Upper lobe of right lung (tissue), 1 donor: ENCODE results near the gene TPRA1. TPM values are rescaled to one million over a fixed set of nuclear protein-coding genes. Genes with fewer than 3 reads are reported as not detected.
"Not testable (repeated sequence)": the region's sequence is repeated elsewhere in the genome, so short reads cannot be mapped to it uniquely, and the experiment has no call there.

Experiments used
- ATAC-seq: fragments of 200-7000 bp; cut with Tn5 transposase; one replicate; pipeline ENCODE4 v1.9.1; 2020; ENCODE audit warnings: mild to moderate bottlenecking, moderate library complexity
- DNase-seq: peaks from one replicate; pipeline ENCODE4 v3.0.0-alpha.2; 2020
- H3K27ac ChIP-seq: fragments of 200-600 bp; one replicate; pipeline ENCODE4 v1.8.0; 2022
- H3K27me3 ChIP-seq: fragments of 200-600 bp; one replicate; pipeline ENCODE4 v1.8.0; 2022; ENCODE audit warnings: mild to moderate bottlenecking
- H3K36me3 ChIP-seq: fragments of 200-600 bp; one replicate; pipeline ENCODE4 v1.8.0; 2022
- H3K4me1 ChIP-seq: fragments of 200-600 bp; one replicate; pipeline ENCODE4 v1.8.0; 2022
- H3K4me3 ChIP-seq: fragments of 200-600 bp; one replicate; pipeline ENCODE4 v1.8.0; 2022; ENCODE audit warnings: mild to moderate bottlenecking
- H3K9me3 ChIP-seq: fragments of 200-600 bp; one replicate; pipeline ENCODE4 v1.8.0; 2022
- CTCF ChIP-seq: fragments of 200-600 bp; IDR thresholded peaks from one replicate; pipeline ENCODE4 v1.8.0; 2022; ENCODE audit warnings: antibody characterized with exemption
- intact Hi-C: fragments of 100-400 bp; cut with DNase I; formaldehyde crosslinking; loops from one replicate; pipeline ENCODE4 v1.11.0; 2022
- microRNA-seq: library from miRNA; unstranded; fragments of <30 nt; microRNA quantifications from one replicate; pipeline ENCODE4 v1.2.0, GENCODE V29; 2020; ENCODE audit warnings: borderline microRNAs expressed
- total RNA-seq: library from RNA; stranded (reverse); fragmentation: NEBNext Ultra II Directional; extraction: Animal tissue kit (Norgen Biotek cat#: 25700); gene quantifications from one replicate; pipeline ENCODE4 v1.2.1, GENCODE V29; 2021
- donor health status: DM: no; HTN: yes; CAD: no; lungs with severe emphysema.

TPRA1 gene
- total RNA-seq, 1 donor from 2014 or later: 40.6 TPM

- no peak overlapping the region for H3K27ac ChIP-seq
- H3K4me3 ChIP-seq: no peak overlapping the region
- no peak for TF ChIP-seq CTCF
- peaks cover 3% of the 10 kb centered on the region for H3K27me3 ChIP-seq
- no peaks in the 10 kb centered on the region for H3K4me1 ChIP-seq
- H3K36me3 ChIP-seq: no peaks in the 10 kb centered on the region
- DNase-seq (no peak), ATAC-seq (no peak)
- no peaks in the 10 kb centered on the region for H3K9me3 ChIP-seq
- intact Hi-C loops: no loop called here
These were observed 58.7 kb downstream of the TPRA1 start for GRCh38 chr3:127531821-127532220.

- intact Hi-C loops, H3K9me3 ChIP-seq, ATAC-seq, H3K27ac ChIP-seq, H3K27me3 ChIP-seq, H3K4me1 ChIP-seq, DNase-seq, H3K4me3 ChIP-seq, H3K36me3 ChIP-seq: not testable (repeated sequence)
These were observed 59.7 kb downstream of the TPRA1 start for GRCh38 chr3:127530863-127531262.

- intact Hi-C loops: no loop called here
- H3K27ac ChIP-seq: no peak overlapping the region
- TF ChIP-seq CTCF: no peak
- no peaks in the 10 kb centered on the region for H3K36me3 ChIP-seq
- no peaks in the 10 kb centered on the region for H3K9me3 ChIP-seq
- H3K27me3 ChIP-seq: peaks cover 5% of the 10 kb centered on the region
- DNase-seq (no peak), ATAC-seq (no peak)
- H3K4me1 ChIP-seq: no peaks in the 10 kb centered on the region
- H3K4me3 ChIP-seq: no peak overlapping the region
These were observed 61.0 kb downstream of the TPRA1 start for GRCh38 chr3:127529346-127530188.

GRCh38 chr3:127525373-127525772, 65.2 kb downstream of the TPRA1 start:
- no peak for TF ChIP-seq CTCF
- no peak for ATAC-seq
- H3K27me3 ChIP-seq: peaks cover 5% of the 10 kb centered on the region
- no peaks in the 10 kb centered on the region for H3K9me3 ChIP-seq
- DNase-seq: no peak
- no peaks in the 10 kb centered on the region for H3K36me3 ChIP-seq
- no peak overlapping the region for H3K27ac ChIP-seq
- H3K4me1 ChIP-seq: no peaks in the 10 kb centered on the region
- H3K4me3 ChIP-seq: no peak overlapping the region
- intact Hi-C loops: no loop called here

GRCh38 chr3:127524296-127524896, 66.1 kb downstream of the TPRA1 start:
- peaks cover 5% of the 10 kb centered on the region for H3K27me3 ChIP-seq
- H3K36me3 ChIP-seq: no peaks in the 10 kb centered on the region
- ATAC-seq: no peak
- H3K27ac ChIP-seq: no peak overlapping the region
- H3K4me3 ChIP-seq: no peak overlapping the region
- intact Hi-C loops: no loop called here
- no peak for TF ChIP-seq CTCF
- no peaks in the 10 kb centered on the region for H3K4me1 ChIP-seq
- no peak for DNase-seq
- no peaks in the 10 kb centered on the region for H3K9me3 ChIP-seq

Small RNA genes within 50 kb of the gene (microRNA-seq; reads per million reads assigned to microRNA genes)
- gene MIR6825: not detected
- gene MIR7976: not detected

Other genes with a start within 250 kb of the TPRA1 start
- gene MCM2, start 7.7 kb upstream of the TPRA1 start, total RNA-seq: 4.8 TPM
- gene PODXL2, start 38.5 kb upstream of the TPRA1 start, total RNA-seq: 3.7 TPM
- gene ABTB1, start 82.2 kb upstream of the TPRA1 start, total RNA-seq: 47.5 TPM
- 194 TPM for gene MGLL, start 231.8 kb upstream of the TPRA1 start, total RNA-seq